Upper lobe of right lung (tissue), 1 donor: ENCODE measurements around the gene SLC18A3. TPM values are rescaled to one million over a fixed set of nuclear protein-coding genes. Genes with fewer than 3 reads are reported as not detected.

ENCODE experiments used
- ATAC-seq: fragments of 200-7000 bp; cut with Tn5 transposase; one replicate; pipeline ENCODE4 v1.9.1; 2020; ENCODE audit warnings: mild to moderate bottlenecking, moderate library complexity
- DNase-seq: peaks from one replicate; pipeline ENCODE4 v3.0.0-alpha.2; 2020
- H3K27ac ChIP-seq: fragments of 200-600 bp; one replicate; pipeline ENCODE4 v1.8.0; 2022
- H3K27me3 ChIP-seq: fragments of 200-600 bp; one replicate; pipeline ENCODE4 v1.8.0; 2022; ENCODE audit warnings: mild to moderate bottlenecking
- H3K36me3 ChIP-seq: fragments of 200-600 bp; one replicate; pipeline ENCODE4 v1.8.0; 2022
- H3K4me1 ChIP-seq: fragments of 200-600 bp; one replicate; pipeline ENCODE4 v1.8.0; 2022
- H3K4me3 ChIP-seq: fragments of 200-600 bp; one replicate; pipeline ENCODE4 v1.8.0; 2022; ENCODE audit warnings: mild to moderate bottlenecking
- H3K9me3 ChIP-seq: fragments of 200-600 bp; one replicate; pipeline ENCODE4 v1.8.0; 2022
- CTCF ChIP-seq: fragments of 200-600 bp; IDR thresholded peaks from one replicate; pipeline ENCODE4 v1.8.0; 2022; ENCODE audit warnings: antibody characterized with exemption
- intact Hi-C: fragments of 100-400 bp; cut with DNase I; formaldehyde crosslinking; loops from one replicate; pipeline ENCODE4 v1.11.0; 2022
- total RNA-seq: library from RNA; stranded (reverse); fragmentation: NEBNext Ultra II Directional; extraction: Animal tissue kit (Norgen Biotek cat#: 25700); gene quantifications from one replicate; pipeline ENCODE4 v1.2.1, GENCODE V29; 2021
- donor health status: DM: no; HTN: yes; CAD: no; lungs with severe emphysema.

Gene SLC18A3
- total RNA-seq, 1 donor from 2014 or later: not detected

DNA sequence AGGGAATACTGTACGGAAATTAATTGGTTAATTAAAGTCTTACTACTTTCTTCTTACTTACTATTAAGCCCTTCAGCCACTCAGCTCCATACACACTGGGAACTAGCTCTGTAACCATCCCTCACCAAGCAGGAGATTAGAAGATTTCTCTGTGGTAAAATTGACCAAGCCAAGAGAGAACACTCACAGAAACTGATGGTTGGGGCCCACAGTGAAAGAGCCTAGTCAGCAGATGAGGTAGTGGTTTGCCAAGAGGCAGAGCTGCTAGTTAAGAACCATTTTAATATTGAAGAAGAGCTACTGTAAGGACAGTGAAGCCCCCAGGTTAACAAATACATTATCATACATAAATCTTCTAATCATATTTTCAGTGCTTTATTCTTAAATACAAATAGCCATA, 47.5 kb downstream of the SLC18A3 start:
- no peak for ATAC-seq
- no peak overlapping the region for H3K4me3 ChIP-seq
- no peaks in the 10 kb centered on the region for H3K36me3 ChIP-seq
- H3K9me3 ChIP-seq: no peaks in the 10 kb centered on the region
- intact Hi-C loops: no loop called here
- TF ChIP-seq CTCF: no peak
- H3K4me1 ChIP-seq: no peaks in the 10 kb centered on the region
- peaks cover 12% of the 10 kb centered on the region for H3K27me3 ChIP-seq
- H3K27ac ChIP-seq: no peak overlapping the region
- DNase-seq: no peak

GRCh38 chr10:49661140-49661856, 51.2 kb downstream of the SLC18A3 start:
- Histone ChIP-seq H3K9me3 (no peaks in the 10 kb centered on the region), H3K4me3 (no peak overlapping the region), H3K36me3 (no peaks in the 10 kb centered on the region), H3K4me1 (no peaks in the 10 kb centered on the region), H3K27ac (no peak overlapping the region), H3K27me3 (no peaks in the 10 kb centered on the region)
- DNase-seq (no peak), ATAC-seq (no peak)
- no peak for TF ChIP-seq CTCF
- intact Hi-C loops: no loop called here

Other genes with a start within 250 kb of the SLC18A3 start
- gene DRGX, start 214.2 kb upstream of the SLC18A3 start, total RNA-seq: not detected
- gene ERCC6, start 71.2 kb upstream of the SLC18A3 start, total RNA-seq: 33.9 TPM
- gene CHAT, start 3.7 kb downstream of the SLC18A3 start, total RNA-seq: not detected
- not detected for gene C10orf53, start 69.3 kb downstream of the SLC18A3 start, total RNA-seq
- 0.69 TPM for gene OGDHL, start 152.0 kb downstream of the SLC18A3 start, total RNA-seq